Ishikawa (cell line): ENCODE data around the gene PYM1.

Experiments used
- CEBPB ChIP-seq: IDR thresholded peaks from 2 replicates; pipeline ENCODE4 v1.6.1; 2012
- CREB1 ChIP-seq: IDR thresholded peaks from 2 replicates; pipeline ENCODE4 v1.6.1; 2012; ENCODE audit warnings: low read depth
- EGR1 ChIP-seq: IDR thresholded peaks from 2 replicates; pipeline ENCODE4 v1.6.1; 2012
- EP300 ChIP-seq: IDR thresholded peaks from 2 replicates; pipeline ENCODE4 v1.6.1; 2012; ENCODE audit warnings: borderline replicate concordance
- FOXM1 ChIP-seq: IDR thresholded peaks from 2 replicates; pipeline ENCODE4 v1.6.1; 2012; ENCODE audit warnings: low read depth, borderline replicate concordance
- NFIC ChIP-seq: IDR thresholded peaks from 2 replicates; pipeline ENCODE4 v1.6.1; 2012
- RAD21 ChIP-seq: IDR thresholded peaks from 2 replicates; pipeline ENCODE4 v1.6.1; 2012; ENCODE audit warnings: low read depth
- REST ChIP-seq: IDR thresholded peaks from 2 replicates; pipeline ENCODE4 v1.6.1; 2012; ENCODE audit warnings: low read depth, mild to moderate bottlenecking
- TAF1 ChIP-seq: IDR thresholded peaks from 2 replicates; pipeline ENCODE4 v1.6.1; 2012; ENCODE audit warnings: low read depth, mild to moderate bottlenecking
- TCF12 ChIP-seq: IDR thresholded peaks from 2 replicates; pipeline ENCODE4 v1.6.1; 2012; ENCODE audit warnings: low read depth
- TEAD4 ChIP-seq: IDR thresholded peaks from 2 replicates; pipeline ENCODE4 v1.6.1; 2012
- USF1 ChIP-seq: IDR thresholded peaks from 2 replicates; pipeline ENCODE4 v1.6.1; 2012
- YY1 ChIP-seq: IDR thresholded peaks from 2 replicates; pipeline ENCODE4 v1.6.1; 2012; ENCODE audit warnings: low read depth
- ZBTB7A ChIP-seq: IDR thresholded peaks from 2 replicates; pipeline ENCODE4 v1.6.1; 2012; ENCODE audit warnings: low read depth
- TF ChIP-seq, protein P1 (sequence below): IDR thresholded peaks from 2 replicates; pipeline ENCODE4 v1.6.1; 2012

Gene PYM1

GRCh38 chr12:55899082-55899481 is 28.6 kb downstream of the PYM1 start:
- TF ChIP-seq TCF12 (no peak), ZBTB7A (no peak)

DNA sequence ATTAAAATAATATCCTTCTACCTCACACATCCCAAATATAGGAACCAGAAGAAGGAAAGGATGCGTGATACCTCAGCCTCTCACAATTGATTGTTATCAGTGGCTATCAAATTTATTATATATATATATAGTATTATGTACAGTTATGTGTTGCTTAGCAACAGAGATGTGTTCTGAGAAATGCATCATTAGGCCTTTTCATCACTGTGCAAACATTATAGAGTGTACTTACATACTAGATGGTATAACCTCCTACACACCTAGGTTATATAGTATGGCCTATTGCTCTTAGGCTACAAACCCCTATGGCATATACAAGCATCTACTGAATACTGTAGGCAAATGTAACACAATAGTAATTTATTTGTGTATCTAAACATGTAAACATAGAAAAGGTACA is 34.0 kb downstream of the PYM1 start:
- no peak for TF ChIP-seq TEAD4

DNA sequence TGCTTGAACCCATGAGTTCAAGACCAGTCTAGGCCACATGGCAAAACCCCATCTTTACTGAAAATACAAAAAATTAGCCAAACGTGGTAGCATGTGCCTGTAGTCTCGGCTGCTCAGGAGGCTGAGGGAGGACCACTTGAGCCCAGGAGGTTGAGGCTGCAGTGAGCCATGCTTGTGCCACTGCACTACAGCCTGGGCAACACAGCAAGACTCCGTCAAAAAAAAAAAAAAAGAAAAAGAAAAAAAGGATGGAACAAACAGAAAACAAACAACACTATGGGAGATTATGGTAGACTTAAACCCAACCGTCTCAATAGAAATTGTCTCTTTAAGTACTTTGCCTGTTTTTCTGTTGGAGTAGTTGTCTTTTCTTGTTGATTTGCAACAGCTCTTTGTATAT is 36.4 kb downstream of the PYM1 start:
- TF ChIP-seq EGR1 = no peak
- TF ChIP-seq REST = no peak
- no peak for TF ChIP-seq NFIC
- TF ChIP-seq CREB1 = no peak
- TF ChIP-seq EP300 = no peak
- TF ChIP-seq, protein P1, sequence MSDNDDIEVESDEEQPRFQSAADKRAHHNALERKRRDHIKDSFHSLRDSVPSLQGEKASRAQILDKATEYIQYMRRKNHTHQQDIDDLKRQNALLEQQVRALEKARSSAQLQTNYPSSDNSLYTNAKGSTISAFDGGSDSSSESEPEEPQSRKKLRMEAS = no peak
- TF ChIP-seq TEAD4 = no peak
- TF ChIP-seq TCF12 = no peak
- no peak for TF ChIP-seq TAF1
- no peak for TF ChIP-seq USF1
- no peak for TF ChIP-seq ZBTB7A
- TF ChIP-seq YY1 = no peak
- no peak for TF ChIP-seq RAD21
- TF ChIP-seq CEBPB = no peak
- no peak for TF ChIP-seq FOXM1

DNA sequence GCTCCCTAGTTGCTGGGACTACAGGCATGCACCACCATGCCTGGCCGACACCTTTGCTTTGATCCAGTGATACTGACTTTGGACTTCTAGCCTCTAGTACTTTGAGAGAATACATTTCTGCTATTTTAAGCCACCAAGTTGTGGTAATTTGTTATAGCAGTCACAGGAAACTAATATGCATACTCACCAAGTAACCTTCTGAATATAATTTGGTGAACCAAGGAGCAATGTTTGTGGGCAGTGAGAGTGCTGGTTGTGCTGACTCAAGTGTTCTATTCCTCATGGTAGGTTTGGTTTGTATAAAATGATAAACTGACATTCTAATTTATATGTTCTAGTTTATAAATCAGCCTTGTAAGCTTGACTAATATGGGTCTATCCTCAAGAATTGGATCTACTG is 42.6 kb downstream of the PYM1 start:
- TF ChIP-seq RAD21 (no peak), REST (no peak), TAF1 (no peak), USF1 (no peak), EGR1 (no peak), TCF12 (no peak), FOXM1 (no peak), NFIC (no peak), CEBPB (no peak), YY1 (no peak), CREB1 (no peak), EP300 (no peak), TEAD4 (no peak), ZBTB7A (no peak)
- TF ChIP-seq, protein P1 = no peak

DNA sequence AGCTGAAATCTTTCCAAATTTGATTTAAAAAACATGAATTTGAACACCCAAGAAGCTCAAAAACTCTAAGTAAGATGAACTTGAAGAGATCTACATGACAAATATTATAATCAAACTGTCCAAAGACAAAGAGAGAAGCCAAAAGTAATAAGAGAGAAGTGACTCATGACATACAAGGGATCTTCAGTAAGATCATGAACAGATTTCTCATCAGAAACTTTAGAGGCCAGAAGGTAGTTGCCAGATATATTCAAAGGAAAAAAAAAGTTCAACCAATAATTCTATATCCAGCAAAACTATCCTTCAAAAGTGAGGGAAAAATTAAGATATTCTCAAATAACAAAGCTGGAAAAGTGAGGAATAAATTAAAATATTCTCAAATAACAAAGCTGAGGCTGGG is 49.9 kb downstream of the PYM1 start:
- TF ChIP-seq ZBTB7A (no peak), YY1 (no peak), CREB1 (no peak), REST (no peak), EGR1 (no peak), RAD21 (no peak), EP300 (no peak), TCF12 (no peak), USF1 (no peak), TEAD4 (no peak), FOXM1 (no peak), CEBPB (no peak)
- TF ChIP-seq, protein P1 = no peak
